BE2C (cell line): ENCODE data around the gene NCOA6. TPM values are rescaled to one million over a fixed set of nuclear protein-coding genes. Genes with fewer than 3 reads are reported as not detected.

Experiments
- DNase-seq: peaks from one replicate; pipeline ENCODE4 v3.0.0-alpha.2; 2020
- H3K27me3 ChIP-seq: fragments of 250-450 bp; sonication (Bioruptor Pico); 2 replicates; pipeline ENCODE4 v1.5.1; 2020; ENCODE audit warnings: mild to moderate bottlenecking
- H3K36me3 ChIP-seq: fragments of 250-450 bp; sonication (Bioruptor Pico); 2 replicates; pipeline ENCODE4 v1.5.1; 2020; ENCODE audit warnings: mild to moderate bottlenecking
- H3K4me1 ChIP-seq: fragments of 250-450 bp; sonication (Bioruptor Pico); 2 replicates; pipeline ENCODE4 v1.5.1; 2020
- H3K4me3 ChIP-seq: 2 replicates; pipeline ENCODE4 v1.5.1; 2011; ENCODE audit warnings: low read depth, low read length
- H3K9me3 ChIP-seq: fragments of 250-450 bp; sonication (Bioruptor Pico); 2 replicates; pipeline ENCODE4 v1.5.1; 2020
- CTCF ChIP-seq: IDR thresholded peaks from 2 replicates; pipeline ENCODE4 v1.5.1; 2012; ENCODE audit warnings: mild to moderate bottlenecking, low read depth, low read length
- polyA plus RNA-seq: library from polyadenylated mRNA; unstranded; fragments of >200 nt; gene quantifications from one replicate; pipeline ENCODE4 v1.2.1, GENCODE V29; 2012; ENCODE audit warnings: low read depth, missing spikeins; ENCODE audit not compliant: insufficient read length, insufficient read depth

NCOA6 gene
- 27.3 TPM for polyA plus RNA-seq

- no peaks in the 10 kb centered on the region for H3K36me3 ChIP-seq
- H3K4me1 ChIP-seq = no peaks in the 10 kb centered on the region
- DNase-seq = peak; percentile 89
- no peaks in the 10 kb centered on the region for H3K9me3 ChIP-seq
- H3K27me3 ChIP-seq = no peaks in the 10 kb centered on the region; the same call in 1 of the 2 replicates
- H3K4me3 ChIP-seq = peak within 1 kb of the TSS; percentile 71
- no peak for TF ChIP-seq CTCF
Measured at GRCh38 chr20:34825530-34826362, at the start of gene NCOA6. Gene NCOA6, minus strand, starts transcription at chr20:34825651. Its CDS starts 43,296 bp downstream, at chr20:34782355.

GRCh38 chr20:34874094-34874654 lies 48.7 kb upstream of the NCOA6 start:
- H3K9me3 ChIP-seq = no peaks in the 10 kb centered on the region
- DNase-seq = peak; percentile 82
- H3K36me3 ChIP-seq = no peaks in the 10 kb centered on the region
- H3K4me3 ChIP-seq = no peak overlapping the region
- peaks cover 11% of the 10 kb centered on the region for H3K4me1 ChIP-seq
- H3K27me3 ChIP-seq = no peaks in the 10 kb centered on the region
- peak; percentile 96 for TF ChIP-seq CTCF

GRCh38 chr20:34873583-34874093 lies 48.2 kb upstream of the NCOA6 start:
- Histone ChIP-seq H3K4me3 (no peak overlapping the region; the same call in 1 of the 2 replicates), H3K36me3 (no peaks in the 10 kb centered on the region), H3K4me1 (peaks cover 11% of the 10 kb centered on the region), H3K27me3 (no peaks in the 10 kb centered on the region), H3K9me3 (no peaks in the 10 kb centered on the region)
- no peak for TF ChIP-seq CTCF
- DNase-seq = no peak

- peak; percentile 89 for DNase-seq
- Histone ChIP-seq H3K27me3 (no peaks in the 10 kb centered on the region), H3K36me3 (no peaks in the 10 kb centered on the region), H3K9me3 (no peaks in the 10 kb centered on the region), H3K4me1 (peaks cover 11% of the 10 kb centered on the region), H3K4me3 (peak within 1 kb of the TSS; percentile 80)
- TF ChIP-seq CTCF = peak; percentile 61
Measured at GRCh38 chr20:34872622-34873224, 47.3 kb upstream of the NCOA6 start, which contains the start of gene GGT7. Gene GGT7, minus strand, starts transcription at chr20:34872856. Its CDS starts 41 bp downstream, at chr20:34872815.

- no peak for DNase-seq
- peak overlapping the region; percentile 80 for H3K4me3 ChIP-seq
- H3K36me3 ChIP-seq = no peaks in the 10 kb centered on the region
- H3K9me3 ChIP-seq = no peaks in the 10 kb centered on the region
- H3K4me1 ChIP-seq = peaks cover 11% of the 10 kb centered on the region
- no peaks in the 10 kb centered on the region for H3K27me3 ChIP-seq
- TF ChIP-seq CTCF = no peak
Measured at GRCh38 chr20:34871966-34872621, 46.6 kb upstream of the NCOA6 start.
